HepG2 (cell line): Measurements from ENCODE around the gene TBC1D20. TPM values are rescaled to one million over a fixed set of nuclear protein-coding genes. Genes with fewer than 3 reads are reported as not detected.
"Not testable (repeated sequence)": the region's sequence is repeated elsewhere in the genome, so short reads cannot be mapped to it uniquely, and the experiment has no call there.

Experiments
- CEBPG ChIP-seq: IDR thresholded peaks from 2 replicates; pipeline ENCODE4 v1.6.1; 2016
- FOXA3 ChIP-seq: IDR thresholded peaks from 2 replicates; pipeline ENCODE4 v1.6.1; 2016; ENCODE audit warnings: missing genetic modification reagents, missing compliant biosample characterization
- GABPA ChIP-seq, 2 experiments: IDR thresholded peaks; 2 replicates each; pipeline ENCODE4 v1.6.1; 2011 to 2016; ENCODE audit warnings: low read depth in 2 of 2, low read length in 1 of 2, missing biosample characterization in 1 of 2, missing genetic modification characterization in 1 of 2
- HOXD1 ChIP-seq: sonication (generic); formaldehyde crosslinking; IDR thresholded peaks from 2 replicates; pipeline ENCODE4 v1.5.0; 2020; ENCODE audit warnings: missing genetic modification reagents
- IRF2 ChIP-seq: IDR thresholded peaks from 2 replicates; pipeline ENCODE4 v1.6.1; 2018; ENCODE audit warnings: missing genetic modification reagents, missing compliant biosample characterization
- KLF16 ChIP-seq, 2 experiments: sonication (generic) in 1 of 2; formaldehyde crosslinking in 1 of 2; IDR thresholded peaks; 2 replicates each; pipeline versions ENCODE4 v1.6.1 to v1.8.0; 2016 to 2023; ENCODE audit warnings: missing genetic modification reagents in 2 of 2, missing compliant biosample characterization in 1 of 2
- NR2F2 ChIP-seq: IDR thresholded peaks from 2 replicates; pipeline ENCODE4 v1.6.1; 2012; ENCODE audit warnings: low read depth, inconsistent platforms, borderline replicate concordance
- PHF21A ChIP-seq: sonication (generic); formaldehyde crosslinking; IDR thresholded peaks from 2 replicates; pipeline ENCODE4 v1.5.0; 2020; ENCODE audit warnings: mild to moderate bottlenecking, missing genetic modification reagents
- RCOR2 ChIP-seq: IDR thresholded peaks from 2 replicates; pipeline ENCODE4 v1.6.1; 2016; ENCODE audit warnings: missing biosample characterization, missing genetic modification reagents
- ZFP1 ChIP-seq: IDR thresholded peaks from 2 replicates; pipeline ENCODE4 v1.6.1; 2016
- polyA plus RNA-seq, 8 experiments: library from polyadenylated mRNA; depleted of rRNA in 3 of 8; stranded (reverse) in 7 of 8; unstranded in 1 of 8; fragments of >200 nt; fragmentation: Illumina TruSeq in 4 of 8; extraction: Trizol in 4 of 8; gene quantifications; 2 replicates each; pipeline versions ENCODE4 v1.2.1 to v1.2.3, GENCODE V29; 2011 to 2016; ENCODE audit warnings: low read depth in 4 of 8, missing spikeins in 1 of 8, mixed read lengths in 1 of 8; ENCODE audit not compliant: insufficient read depth in 1 of 8
- total RNA-seq, 5 experiments: library from RNA; depleted of rRNA; stranded (reverse); fragments of >200 nt; fragmentation: Illumina TruSeq; extraction: Trizol; gene quantifications; 2 replicates each; pipeline ENCODE4 v1.2.3, GENCODE V29; 2016; ENCODE audit warnings: low read depth in 1 of 5
- TF ChIP-seq, protein P1 (sequence below), 2 experiments: sonication (generic) in 1 of 2; formaldehyde crosslinking in 1 of 2; IDR thresholded peaks; 2 replicates each; pipeline versions ENCODE4 v1.4.0 to v1.6.1; 2016 to 2020; ENCODE audit warnings: borderline replicate concordance in 1 of 2, low read depth in 1 of 2, mild to moderate bottlenecking in 1 of 2, missing genetic modification reagents in 1 of 2
- TF ChIP-seq, protein P2 (sequence below): sonication (generic); formaldehyde crosslinking; IDR thresholded peaks from 2 replicates; pipeline ENCODE4 v1.4.0; 2020; ENCODE audit warnings: missing genetic modification reagents
- TF ChIP-seq, protein P3 (sequence below): IDR thresholded peaks from 2 replicates; pipeline ENCODE4 v1.4.0; 2020; ENCODE audit warnings: mild to moderate bottlenecking, missing genetic modification reagents
- TF ChIP-seq, protein P4 (sequence below): sonication (generic); formaldehyde crosslinking; IDR thresholded peaks from 2 replicates; pipeline ENCODE4 v1.5.1; 2020; ENCODE audit warnings: mild to moderate bottlenecking, missing genetic modification reagents, moderate library complexity

Gene TBC1D20
- total and polyA plus RNA-seq, 2 of the 13 experiments (the other 11 are each of a cell fraction or from before 2014, with no cell fraction given) = 36.6 to 47.1 TPM

DNA sequence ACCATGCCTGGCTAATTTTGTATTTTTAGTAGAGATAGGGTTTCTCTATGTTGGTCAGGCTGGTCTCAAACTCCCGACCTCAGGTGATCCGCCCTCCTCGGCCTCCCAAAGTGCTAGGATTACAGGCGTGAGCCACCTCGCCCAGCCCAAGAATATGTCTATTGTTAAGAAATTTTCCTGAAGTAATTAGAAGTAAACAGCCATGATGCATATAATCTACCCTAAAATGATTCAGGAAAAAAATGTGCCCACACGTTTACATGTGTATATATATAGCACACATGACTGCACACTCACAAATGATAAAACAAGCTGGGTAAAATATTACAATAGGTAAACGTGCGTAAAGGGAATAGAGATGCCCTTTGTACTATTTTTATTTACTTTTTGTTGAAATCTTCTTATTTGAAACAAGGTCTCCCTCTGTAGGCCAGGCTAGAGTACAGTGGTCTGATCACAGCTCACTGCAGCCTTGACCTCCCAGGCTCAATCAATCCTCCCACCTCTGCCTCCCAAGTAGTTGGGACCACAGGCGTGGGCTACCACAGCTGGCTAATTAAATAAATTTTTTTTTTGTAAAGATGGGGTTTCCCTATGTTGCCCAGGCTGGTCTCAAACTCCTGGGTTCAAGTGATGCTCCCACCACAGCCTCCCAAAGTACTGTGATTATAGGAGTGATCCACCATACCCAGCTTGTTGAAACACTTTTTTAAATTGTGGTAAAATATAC, 48.2 kb upstream of the TBC1D20 start (continued):
- TF ChIP-seq, protein P1, sequence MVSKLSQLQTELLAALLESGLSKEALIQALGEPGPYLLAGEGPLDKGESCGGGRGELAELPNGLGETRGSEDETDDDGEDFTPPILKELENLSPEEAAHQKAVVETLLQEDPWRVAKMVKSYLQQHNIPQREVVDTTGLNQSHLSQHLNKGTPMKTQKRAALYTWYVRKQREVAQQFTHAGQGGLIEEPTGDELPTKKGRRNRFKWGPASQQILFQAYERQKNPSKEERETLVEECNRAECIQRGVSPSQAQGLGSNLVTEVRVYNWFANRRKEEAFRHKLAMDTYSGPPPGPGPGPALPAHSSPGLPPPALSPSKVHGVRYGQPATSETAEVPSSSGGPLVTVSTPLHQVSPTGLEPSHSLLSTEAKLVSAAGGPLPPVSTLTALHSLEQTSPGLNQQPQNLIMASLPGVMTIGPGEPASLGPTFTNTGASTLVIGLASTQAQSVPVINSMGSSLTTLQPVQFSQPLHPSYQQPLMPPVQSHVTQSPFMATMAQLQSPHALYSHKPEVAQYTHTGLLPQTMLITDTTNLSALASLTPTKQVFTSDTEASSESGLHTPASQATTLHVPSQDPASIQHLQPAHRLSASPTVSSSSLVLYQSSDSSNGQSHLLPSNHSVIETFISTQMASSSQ (IDR thresholded peaks at IDR 0.05; ENCODE audit: low read depth) = peak; percentile 10; the same call in 1 of the 2 replicates
- TF ChIP-seq, protein P1 (CRISPR knock-in tag; IDR thresholded peaks at IDR 0.05; ENCODE audit: borderline replicate concordance) = peak; percentile 77
- peak; percentile 89 for TF ChIP-seq PHF21A (CRISPR knock-in tag)
- TF ChIP-seq CEBPG (CRISPR knock-in tag) = peak; percentile 64
- TF ChIP-seq, protein P2, sequence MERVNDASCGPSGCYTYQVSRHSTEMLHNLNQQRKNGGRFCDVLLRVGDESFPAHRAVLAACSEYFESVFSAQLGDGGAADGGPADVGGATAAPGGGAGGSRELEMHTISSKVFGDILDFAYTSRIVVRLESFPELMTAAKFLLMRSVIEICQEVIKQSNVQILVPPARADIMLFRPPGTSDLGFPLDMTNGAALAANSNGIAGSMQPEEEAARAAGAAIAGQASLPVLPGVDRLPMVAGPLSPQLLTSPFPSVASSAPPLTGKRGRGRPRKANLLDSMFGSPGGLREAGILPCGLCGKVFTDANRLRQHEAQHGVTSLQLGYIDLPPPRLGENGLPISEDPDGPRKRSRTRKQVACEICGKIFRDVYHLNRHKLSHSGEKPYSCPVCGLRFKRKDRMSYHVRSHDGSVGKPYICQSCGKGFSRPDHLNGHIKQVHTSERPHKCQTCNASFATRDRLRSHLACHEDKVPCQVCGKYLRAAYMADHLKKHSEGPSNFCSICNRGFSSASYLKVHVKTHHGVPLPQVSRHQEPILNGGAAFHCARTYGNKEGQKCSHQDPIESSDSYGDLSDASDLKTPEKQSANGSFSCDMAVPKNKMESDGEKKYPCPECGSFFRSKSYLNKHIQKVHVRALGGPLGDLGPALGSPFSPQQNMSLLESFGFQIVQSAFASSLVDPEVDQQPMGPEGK (CRISPR knock-in tag) = peak; percentile 58
- peak; percentile 95 for TF ChIP-seq RCOR2 (CRISPR knock-in tag)
- TF ChIP-seq IRF2 (CRISPR knock-in tag) = peak; percentile 65; the same call in 1 of the 2 replicates
- TF ChIP-seq GABPA (IDR thresholded peaks at IDR 0.05; ENCODE audit: low read depth, low read length) = not testable (repeated sequence)
- peak; percentile 46; the same call in 1 of the 2 replicates for TF ChIP-seq GABPA (CRISPR knock-in tag; IDR thresholded peaks at IDR 0.05; ENCODE audit: low read depth)
- peak; percentile 70; the same call in 1 of the 2 replicates for TF ChIP-seq ZFP1 (CRISPR knock-in tag)
- TF ChIP-seq KLF16 (CRISPR knock-in tag; IDR thresholded peaks at IDR 0.05) = peak in 1 of 2 experiments; percentile 66; a peak in 2 of 4 replicates
- peak; percentile 94 for TF ChIP-seq FOXA3
- TF ChIP-seq NR2F2 = peak; percentile 80
- TF ChIP-seq, protein P3, sequence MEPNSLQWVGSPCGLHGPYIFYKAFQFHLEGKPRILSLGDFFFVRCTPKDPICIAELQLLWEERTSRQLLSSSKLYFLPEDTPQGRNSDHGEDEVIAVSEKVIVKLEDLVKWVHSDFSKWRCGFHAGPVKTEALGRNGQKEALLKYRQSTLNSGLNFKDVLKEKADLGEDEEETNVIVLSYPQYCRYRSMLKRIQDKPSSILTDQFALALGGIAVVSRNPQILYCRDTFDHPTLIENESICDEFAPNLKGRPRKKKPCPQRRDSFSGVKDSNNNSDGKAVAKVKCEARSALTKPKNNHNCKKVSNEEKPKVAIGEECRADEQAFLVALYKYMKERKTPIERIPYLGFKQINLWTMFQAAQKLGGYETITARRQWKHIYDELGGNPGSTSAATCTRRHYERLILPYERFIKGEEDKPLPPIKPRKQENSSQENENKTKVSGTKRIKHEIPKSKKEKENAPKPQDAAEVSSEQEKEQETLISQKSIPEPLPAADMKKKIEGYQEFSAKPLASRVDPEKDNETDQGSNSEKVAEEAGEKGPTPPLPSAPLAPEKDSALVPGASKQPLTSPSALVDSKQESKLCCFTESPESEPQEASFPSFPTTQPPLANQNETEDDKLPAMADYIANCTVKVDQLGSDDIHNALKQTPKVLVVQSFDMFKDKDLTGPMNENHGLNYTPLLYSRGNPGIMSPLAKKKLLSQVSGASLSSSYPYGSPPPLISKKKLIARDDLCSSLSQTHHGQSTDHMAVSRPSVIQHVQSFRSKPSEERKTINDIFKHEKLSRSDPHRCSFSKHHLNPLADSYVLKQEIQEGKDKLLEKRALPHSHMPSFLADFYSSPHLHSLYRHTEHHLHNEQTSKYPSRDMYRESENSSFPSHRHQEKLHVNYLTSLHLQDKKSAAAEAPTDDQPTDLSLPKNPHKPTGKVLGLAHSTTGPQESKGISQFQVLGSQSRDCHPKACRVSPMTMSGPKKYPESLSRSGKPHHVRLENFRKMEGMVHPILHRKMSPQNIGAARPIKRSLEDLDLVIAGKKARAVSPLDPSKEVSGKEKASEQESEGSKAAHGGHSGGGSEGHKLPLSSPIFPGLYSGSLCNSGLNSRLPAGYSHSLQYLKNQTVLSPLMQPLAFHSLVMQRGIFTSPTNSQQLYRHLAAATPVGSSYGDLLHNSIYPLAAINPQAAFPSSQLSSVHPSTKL (CRISPR knock-in tag) = peak; percentile 97
- TF ChIP-seq, protein P4, sequence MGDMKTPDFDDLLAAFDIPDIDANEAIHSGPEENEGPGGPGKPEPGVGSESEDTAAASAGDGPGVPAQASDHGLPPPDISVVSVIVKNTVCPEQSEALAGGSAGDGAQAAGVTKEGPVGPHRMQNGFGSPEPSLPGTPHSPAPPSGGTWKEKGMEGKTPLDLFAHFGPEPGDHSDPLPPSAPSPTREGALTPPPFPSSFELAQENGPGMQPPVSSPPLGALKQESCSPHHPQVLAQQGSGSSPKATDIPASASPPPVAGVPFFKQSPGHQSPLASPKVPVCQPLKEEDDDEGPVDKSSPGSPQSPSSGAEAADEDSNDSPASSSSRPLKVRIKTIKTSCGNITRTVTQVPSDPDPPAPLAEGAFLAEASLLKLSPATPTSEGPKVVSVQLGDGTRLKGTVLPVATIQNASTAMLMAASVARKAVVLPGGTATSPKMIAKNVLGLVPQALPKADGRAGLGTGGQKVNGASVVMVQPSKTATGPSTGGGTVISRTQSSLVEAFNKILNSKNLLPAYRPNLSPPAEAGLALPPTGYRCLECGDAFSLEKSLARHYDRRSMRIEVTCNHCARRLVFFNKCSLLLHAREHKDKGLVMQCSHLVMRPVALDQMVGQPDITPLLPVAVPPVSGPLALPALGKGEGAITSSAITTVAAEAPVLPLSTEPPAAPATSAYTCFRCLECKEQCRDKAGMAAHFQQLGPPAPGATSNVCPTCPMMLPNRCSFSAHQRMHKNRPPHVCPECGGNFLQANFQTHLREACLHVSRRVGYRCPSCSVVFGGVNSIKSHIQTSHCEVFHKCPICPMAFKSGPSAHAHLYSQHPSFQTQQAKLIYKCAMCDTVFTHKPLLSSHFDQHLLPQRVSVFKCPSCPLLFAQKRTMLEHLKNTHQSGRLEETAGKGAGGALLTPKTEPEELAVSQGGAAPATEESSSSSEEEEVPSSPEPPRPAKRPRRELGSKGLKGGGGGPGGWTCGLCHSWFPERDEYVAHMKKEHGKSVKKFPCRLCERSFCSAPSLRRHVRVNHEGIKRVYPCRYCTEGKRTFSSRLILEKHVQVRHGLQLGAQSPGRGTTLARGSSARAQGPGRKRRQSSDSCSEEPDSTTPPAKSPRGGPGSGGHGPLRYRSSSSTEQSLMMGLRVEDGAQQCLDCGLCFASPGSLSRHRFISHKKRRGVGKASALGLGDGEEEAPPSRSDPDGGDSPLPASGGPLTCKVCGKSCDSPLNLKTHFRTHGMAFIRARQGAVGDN (CRISPR knock-in tag) = 0 out of 2 replicates have a peak, but pooled peaks have one; percentile 27
- peak; percentile 75; the same call in 1 of the 2 replicates for TF ChIP-seq HOXD1
